ENCODE results near the gene TPPP3.

The TPPP3 gene

DNA sequence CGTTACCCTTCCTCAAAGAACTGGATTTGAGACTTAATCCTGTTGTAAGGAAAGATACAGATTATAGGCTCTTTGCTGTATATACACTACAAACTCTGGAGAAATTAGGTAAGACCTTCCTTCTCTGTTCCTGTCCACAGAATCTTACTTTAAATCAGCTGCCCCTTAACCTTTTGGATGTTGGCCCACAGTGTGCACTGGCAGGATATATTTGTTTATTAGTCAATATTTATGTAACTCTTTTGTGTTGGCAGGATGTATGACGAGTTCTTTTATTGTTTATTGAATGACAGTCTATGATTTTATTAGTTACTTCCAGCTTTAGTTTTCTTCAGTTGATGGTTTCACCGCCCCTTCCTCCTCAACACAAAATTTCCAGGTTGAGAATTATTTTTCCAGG is 47.0 kb downstream of the TPPP3 start:
- DNase-seq (ENCODE audit: low read depth, low spot score): no peak

DNA sequence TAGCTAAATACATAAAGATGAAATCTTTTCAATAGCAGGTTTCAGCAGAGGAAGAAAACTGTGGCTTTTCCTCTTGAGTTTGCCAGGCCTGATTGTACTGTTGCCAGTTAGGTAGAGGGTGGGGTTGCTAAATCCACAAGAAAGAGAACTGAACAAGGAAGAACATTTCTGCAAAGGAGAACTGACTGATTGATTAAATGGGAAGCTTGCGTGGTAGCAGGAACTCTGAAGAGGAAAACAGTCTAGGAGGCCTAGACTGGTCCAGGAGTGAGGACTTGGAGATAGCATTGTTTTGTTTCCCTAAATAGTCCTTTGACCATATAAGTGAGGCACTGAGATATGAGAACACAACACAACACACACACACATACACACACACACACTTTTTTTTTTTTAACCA is 47.9 kb downstream of the TPPP3 start:
- no peak for DNase-seq (ENCODE audit: low read depth, low spot score)

DNA sequence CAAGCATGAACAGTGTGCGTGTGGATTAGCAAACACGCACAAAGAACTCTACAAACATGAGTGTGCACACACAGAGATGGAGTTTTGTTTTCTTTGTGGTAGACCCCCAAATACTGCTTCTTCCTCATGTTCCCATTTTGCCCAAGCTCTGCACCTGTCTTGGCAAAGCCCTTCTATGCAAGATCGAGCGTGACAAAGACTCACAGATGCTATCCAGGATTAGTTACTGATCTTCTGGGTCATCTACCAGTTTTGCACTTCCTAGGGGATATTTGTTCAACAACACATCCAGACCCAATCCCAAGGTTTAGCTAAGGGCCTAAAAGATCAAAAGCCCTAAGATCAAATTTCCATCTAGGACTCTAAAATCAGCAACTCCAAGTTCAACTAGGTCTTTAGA is 50.7 kb downstream of the TPPP3 start:
- no peak for DNase-seq (ENCODE audit: low read depth, low spot score)

DNA sequence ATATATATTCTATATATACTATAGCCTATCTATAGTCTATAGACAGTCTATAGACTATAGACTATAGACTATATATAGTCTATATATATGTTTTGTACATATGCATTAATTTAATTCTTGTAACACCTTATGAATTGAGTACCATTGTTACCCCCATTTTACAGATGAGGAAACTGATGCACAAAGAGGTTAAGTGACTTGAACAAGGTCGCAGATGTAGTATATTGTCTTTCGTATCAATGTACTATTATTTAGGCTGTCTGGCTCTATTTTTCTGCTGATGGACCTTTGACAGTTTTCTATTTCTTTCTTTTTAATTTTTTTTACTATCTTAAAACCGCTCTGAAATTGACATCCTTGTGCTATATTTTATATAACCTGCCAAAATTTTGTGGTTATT is 52.0 kb downstream of the TPPP3 start:
- DNase-seq (ENCODE audit: low read depth, low spot score): no peak

All from astrocyte of the hippocampus (primary cell).